OCI-LY3 (cell line): ENCODE measurements around the gene PGAP6.

Source experiments
- H2AFZ ChIP-seq: fragments of 200-600, 300-600 bp; shearing (Covaris generic); 2 replicates; pipeline ENCODE4 v1.6.0; 2014; ENCODE audit warnings: antibody characterized with exemption, low read depth, low read length
- H3K27ac ChIP-seq: fragments of 200-600, 300-600 bp; sonication (generic); 2 replicates; pipeline ENCODE4 v1.5.1; 2014; ENCODE audit warnings: mild to moderate bottlenecking, low read length, moderate library complexity, mixed read lengths
- H3K27me3 ChIP-seq: fragments of 200-600, 300-600 bp; sonication (generic); 2 replicates; pipeline ENCODE4 v1.6.1; 2014; ENCODE audit warnings: low read depth, low read length, mixed read lengths
- H3K36me3 ChIP-seq: fragments of 200-600, 300-600 bp; sonication (generic); replicated peaks from 2 replicates; pipeline ENCODE3; 2014; ENCODE audit warnings: low read depth, low read length, mixed read lengths
- H3K4me1 ChIP-seq: fragments of 300-600, 200-600 bp; sonication (generic); 2 replicates; pipeline ENCODE4 v1.6.1; 2014; ENCODE audit warnings: low read length, mixed read lengths
- H3K4me2 ChIP-seq: fragments of 200-600, 300-600 bp; sonication (generic); 2 replicates; pipeline ENCODE4 v1.6.1; 2014; ENCODE audit warnings: low read length, mixed read lengths
- H3K4me3 ChIP-seq: fragments of 300-600, 200-600 bp; sonication (generic); 2 replicates; pipeline ENCODE4 v1.5.1; 2014; ENCODE audit warnings: antibody characterized with exemption, mild to moderate bottlenecking, low read length, moderate library complexity
- H3K79me2 ChIP-seq: fragments of 300-600, 200-600 bp; shearing (Covaris generic); 2 replicates; pipeline ENCODE4 v1.6.1; 2014; ENCODE audit warnings: mild to moderate bottlenecking, low read length, mixed read lengths
- H3K9ac ChIP-seq: fragments of 300-600, 200-600 bp; shearing (Covaris generic); 2 replicates; pipeline ENCODE4 v1.6.0; 2014; ENCODE audit warnings: mild to moderate bottlenecking, low read length, moderate library complexity
- H3K9me3 ChIP-seq: fragments of 200-600, 300-600 bp; shearing (Covaris generic); 2 replicates; pipeline ENCODE4 v1.6.1; 2014; ENCODE audit warnings: low read length, mixed read lengths; ENCODE audit not compliant: insufficient read depth
- H4K20me1 ChIP-seq: fragments of 200-600, 300-600 bp; sonication (generic); 2 replicates; pipeline ENCODE4 v1.6.1; 2016; ENCODE audit warnings: low read length, mixed read lengths; ENCODE audit not compliant: insufficient read depth
- EZH2phosphoT487 ChIP-seq: fragments of 200-600 bp; shearing (Covaris generic); IDR thresholded peaks from 2 replicates; pipeline ENCODE4 v1.6.1; 2018; ENCODE audit warnings: antibody characterized with exemption, mixed run types, low read depth
- TF ChIP-seq, protein P1 (sequence below): fragments of 200-600, 300-600 bp; sonication (generic); IDR thresholded peaks from 2 replicates; pipeline ENCODE4 v1.5.1; 2014; ENCODE audit warnings: antibody characterized with exemption, low read length, low read depth

The PGAP6 gene, protein sequence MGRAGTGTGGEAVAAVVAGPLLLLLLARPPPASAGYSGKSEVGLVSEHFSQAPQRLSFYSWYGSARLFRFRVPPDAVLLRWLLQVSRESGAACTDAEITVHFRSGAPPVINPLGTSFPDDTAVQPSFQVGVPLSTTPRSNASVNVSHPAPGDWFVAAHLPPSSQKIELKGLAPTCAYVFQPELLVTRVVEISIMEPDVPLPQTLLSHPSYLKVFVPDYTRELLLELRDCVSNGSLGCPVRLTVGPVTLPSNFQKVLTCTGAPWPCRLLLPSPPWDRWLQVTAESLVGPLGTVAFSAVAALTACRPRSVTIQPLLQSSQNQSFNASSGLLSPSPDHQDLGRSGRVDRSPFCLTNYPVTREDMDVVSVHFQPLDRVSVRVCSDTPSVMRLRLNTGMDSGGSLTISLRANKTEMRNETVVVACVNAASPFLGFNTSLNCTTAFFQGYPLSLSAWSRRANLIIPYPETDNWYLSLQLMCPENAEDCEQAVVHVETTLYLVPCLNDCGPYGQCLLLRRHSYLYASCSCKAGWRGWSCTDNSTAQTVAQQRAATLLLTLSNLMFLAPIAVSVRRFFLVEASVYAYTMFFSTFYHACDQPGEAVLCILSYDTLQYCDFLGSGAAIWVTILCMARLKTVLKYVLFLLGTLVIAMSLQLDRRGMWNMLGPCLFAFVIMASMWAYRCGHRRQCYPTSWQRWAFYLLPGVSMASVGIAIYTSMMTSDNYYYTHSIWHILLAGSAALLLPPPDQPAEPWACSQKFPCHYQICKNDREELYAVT

DNA sequence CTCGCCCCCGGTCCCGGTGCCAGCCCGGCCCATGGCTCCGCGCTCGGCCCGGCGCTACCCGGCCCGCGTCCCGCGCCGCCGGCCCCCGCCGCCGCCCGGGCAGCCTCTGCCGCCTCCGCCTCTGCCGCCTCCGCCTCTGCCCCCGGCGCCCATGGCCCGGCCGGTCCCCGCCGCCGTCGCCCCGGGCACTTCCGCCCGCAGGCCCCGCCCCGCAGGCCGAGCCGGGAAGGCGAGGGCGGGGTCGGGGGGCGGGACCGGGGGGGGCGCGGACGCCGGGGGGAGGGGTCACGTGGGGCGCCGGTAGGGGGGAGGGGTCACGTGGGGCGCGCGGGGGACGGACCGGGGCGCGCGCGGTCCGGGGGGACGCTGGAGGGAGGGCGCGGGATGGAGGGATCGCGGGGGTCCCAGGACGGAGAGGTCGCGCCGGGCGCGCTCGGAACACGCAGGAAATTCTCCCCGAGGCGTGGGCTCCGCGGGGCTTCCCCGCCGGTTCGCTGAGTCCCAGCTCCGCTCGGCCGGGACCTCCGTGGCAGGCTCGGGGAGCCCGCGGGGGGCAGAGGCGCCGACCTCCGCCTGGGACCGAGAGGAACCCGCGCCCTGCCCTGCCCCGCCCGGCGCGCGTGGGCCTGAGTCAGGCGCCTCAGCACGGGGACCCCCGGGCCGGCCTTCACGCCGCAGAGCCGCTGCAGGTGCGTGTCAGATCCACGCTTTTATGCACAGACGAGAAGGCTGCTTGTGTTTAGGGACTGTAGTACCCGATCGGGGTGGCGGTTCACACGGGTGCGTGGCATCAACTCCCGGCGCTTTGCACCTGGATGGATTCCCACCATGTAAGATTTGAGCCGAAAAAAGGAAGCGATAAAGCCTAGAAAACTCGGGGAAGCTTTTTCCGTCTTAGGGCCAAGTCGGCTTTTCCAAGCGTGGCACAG is at the start of gene PGAP6:
Gene PGAP6 (minus strand): TSS at position 190 of the 929 bp plus-strand sequence. CDS start 157 bp downstream, at position 33.
- H3K4me2 ChIP-seq, result peak within 1 kb of the TSS; percentile 100
- no peaks in the 10 kb centered on the region for H3K9me3 ChIP-seq
- no peak within 1 kb of the TSS for H3K27ac ChIP-seq
- H3K9ac ChIP-seq, result peak within 1 kb of the TSS; percentile 87
- peaks cover 7% of the 10 kb centered on the region; the same call in 1 of the 2 replicates for H3K79me2 ChIP-seq
- H3K4me3 ChIP-seq, result peak within 1 kb of the TSS; percentile 98
- H4K20me1 ChIP-seq, result no peaks in the 10 kb centered on the region
- TF ChIP-seq, protein P1, sequence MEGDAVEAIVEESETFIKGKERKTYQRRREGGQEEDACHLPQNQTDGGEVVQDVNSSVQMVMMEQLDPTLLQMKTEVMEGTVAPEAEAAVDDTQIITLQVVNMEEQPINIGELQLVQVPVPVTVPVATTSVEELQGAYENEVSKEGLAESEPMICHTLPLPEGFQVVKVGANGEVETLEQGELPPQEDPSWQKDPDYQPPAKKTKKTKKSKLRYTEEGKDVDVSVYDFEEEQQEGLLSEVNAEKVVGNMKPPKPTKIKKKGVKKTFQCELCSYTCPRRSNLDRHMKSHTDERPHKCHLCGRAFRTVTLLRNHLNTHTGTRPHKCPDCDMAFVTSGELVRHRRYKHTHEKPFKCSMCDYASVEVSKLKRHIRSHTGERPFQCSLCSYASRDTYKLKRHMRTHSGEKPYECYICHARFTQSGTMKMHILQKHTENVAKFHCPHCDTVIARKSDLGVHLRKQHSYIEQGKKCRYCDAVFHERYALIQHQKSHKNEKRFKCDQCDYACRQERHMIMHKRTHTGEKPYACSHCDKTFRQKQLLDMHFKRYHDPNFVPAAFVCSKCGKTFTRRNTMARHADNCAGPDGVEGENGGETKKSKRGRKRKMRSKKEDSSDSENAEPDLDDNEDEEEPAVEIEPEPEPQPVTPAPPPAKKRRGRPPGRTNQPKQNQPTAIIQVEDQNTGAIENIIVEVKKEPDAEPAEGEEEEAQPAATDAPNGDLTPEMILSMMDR, result no peak
- TF ChIP-seq EZH2phosphoT487, result no peak
- H3K27me3 ChIP-seq, result no peaks in the 10 kb centered on the region
- peak within 1 kb of the TSS; percentile 56 for H2AFZ ChIP-seq
- peaks cover 16% of the 10 kb centered on the region for H3K4me1 ChIP-seq
- no peaks in the 10 kb centered on the region for H3K36me3 ChIP-seq

DNA sequence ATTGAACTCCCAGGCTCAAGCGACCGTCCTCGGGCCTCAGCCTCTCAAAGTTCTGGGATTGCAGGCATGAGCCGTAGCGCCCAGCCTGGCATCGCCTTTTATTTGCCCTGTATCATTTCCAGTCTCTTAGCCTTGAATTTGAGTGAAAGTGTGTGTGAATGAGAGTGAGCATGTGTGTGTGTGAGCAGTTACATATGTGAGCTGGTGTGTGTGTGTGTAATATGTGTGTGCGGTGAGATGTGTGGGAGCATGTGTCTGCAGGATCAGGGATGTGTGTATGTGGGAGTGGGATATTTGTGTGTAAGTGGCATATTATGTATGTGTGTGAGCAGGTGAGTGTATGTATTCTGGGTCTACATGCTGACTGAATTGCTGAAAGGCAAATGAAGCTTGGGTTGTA is 49.1 kb upstream of the PGAP6 start:
- H2AFZ ChIP-seq, result no peak overlapping the region
- peaks cover 4% of the 10 kb centered on the region for H3K36me3 ChIP-seq
- peaks cover 8% of the 10 kb centered on the region for H3K4me1 ChIP-seq
- H3K27me3 ChIP-seq, result no peaks in the 10 kb centered on the region
- no peak overlapping the region for H3K9ac ChIP-seq
- H3K27ac ChIP-seq, result no peak overlapping the region
- H3K79me2 ChIP-seq, result peaks cover 43% of the 10 kb centered on the region
- H3K4me2 ChIP-seq, result no peak overlapping the region
- H3K4me3 ChIP-seq, result no peak overlapping the region
- H3K9me3 ChIP-seq, result no peaks in the 10 kb centered on the region
- TF ChIP-seq, protein P1, result no peak
- peaks cover 20% of the 10 kb centered on the region for H4K20me1 ChIP-seq

DNA sequence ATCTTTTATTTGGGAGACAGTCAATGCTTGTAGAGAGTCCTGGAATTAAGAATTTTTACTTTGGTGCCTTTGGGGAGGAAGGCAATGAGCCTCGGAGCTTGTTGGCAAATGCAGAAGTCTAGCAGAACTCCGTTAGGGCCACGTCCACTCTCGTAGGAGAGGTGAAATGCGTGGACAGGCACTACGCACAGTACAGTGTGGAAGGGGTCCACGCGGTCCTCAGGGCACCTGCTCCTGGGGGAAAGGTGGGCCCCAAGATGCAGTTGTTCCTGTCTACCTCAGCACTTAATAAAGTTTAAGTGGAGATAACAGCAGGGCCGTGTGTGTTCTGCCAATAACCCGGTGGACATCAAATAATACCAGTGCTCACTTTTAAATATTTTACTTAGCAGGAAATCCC is 45.5 kb upstream of the PGAP6 start:
- H3K4me3 ChIP-seq, result peak overlapping the region; percentile 97
- H3K4me2 ChIP-seq, result peak overlapping the region; percentile 86
- no peak overlapping the region for H2AFZ ChIP-seq
- peaks cover 40% of the 10 kb centered on the region for H3K79me2 ChIP-seq
- peaks cover 20% of the 10 kb centered on the region for H4K20me1 ChIP-seq
- H3K9me3 ChIP-seq, result no peaks in the 10 kb centered on the region
- TF ChIP-seq EZH2phosphoT487, result no peak
- TF ChIP-seq, protein P1, result no peak
- H3K4me1 ChIP-seq, result peaks cover 17% of the 10 kb centered on the region
- H3K9ac ChIP-seq, result no peak overlapping the region
- peaks cover 11% of the 10 kb centered on the region for H3K27me3 ChIP-seq
- no peak overlapping the region for H3K27ac ChIP-seq
- peaks cover 4% of the 10 kb centered on the region for H3K36me3 ChIP-seq
